GM18873 (cell line): ENCODE data around the gene CTNNA1.
"Not testable (repeated sequence)": the region's sequence is repeated elsewhere in the genome, so short reads cannot be mapped to it uniquely, and the experiment has no call there.

Experiments
- ATAC-seq: cut with Tn5 transposase; IDR thresholded peaks from one replicate; pipeline ENCODE4 v1.9.1; 2021; ENCODE audit warnings: mild to moderate bottlenecking, moderate library complexity, moderate number of reproducible peaks; ENCODE audit not compliant: unreplicated experiment, low FRiP score

The CTNNA1 gene

GRCh38 chr5:138921362-138921761, 168.1 kb downstream of the CTNNA1 start:
- ATAC-seq, result not testable (repeated sequence)

- ATAC-seq, result no peak
These were observed 169.3 kb downstream of the CTNNA1 start for GRCh38 chr5:138922494-138922893.

GRCh38 chr5:138925090-138925635, 171.9 kb downstream of the CTNNA1 start:
- ATAC-seq, result no peak

DNA sequence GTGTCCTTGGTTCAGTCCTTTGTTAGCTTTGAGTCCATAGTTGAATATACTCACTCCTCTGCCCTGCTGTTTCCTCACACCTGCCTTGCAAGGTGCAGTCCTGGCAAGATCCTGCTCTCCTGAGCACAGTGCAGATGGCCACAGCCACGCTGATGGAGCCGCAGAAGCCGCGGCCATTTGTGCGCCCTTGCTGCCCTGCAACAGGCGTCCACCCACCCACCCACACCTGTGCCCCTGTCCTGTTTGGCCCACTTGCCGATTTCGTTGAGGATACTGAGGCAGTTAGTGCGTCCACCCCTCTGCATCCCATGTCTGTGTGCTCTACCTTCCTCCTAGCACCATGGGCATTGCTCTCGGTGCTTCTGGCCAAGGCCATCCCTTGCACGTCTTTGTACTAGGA, 173.0 kb downstream of the CTNNA1 start:
- no peak for ATAC-seq

DNA sequence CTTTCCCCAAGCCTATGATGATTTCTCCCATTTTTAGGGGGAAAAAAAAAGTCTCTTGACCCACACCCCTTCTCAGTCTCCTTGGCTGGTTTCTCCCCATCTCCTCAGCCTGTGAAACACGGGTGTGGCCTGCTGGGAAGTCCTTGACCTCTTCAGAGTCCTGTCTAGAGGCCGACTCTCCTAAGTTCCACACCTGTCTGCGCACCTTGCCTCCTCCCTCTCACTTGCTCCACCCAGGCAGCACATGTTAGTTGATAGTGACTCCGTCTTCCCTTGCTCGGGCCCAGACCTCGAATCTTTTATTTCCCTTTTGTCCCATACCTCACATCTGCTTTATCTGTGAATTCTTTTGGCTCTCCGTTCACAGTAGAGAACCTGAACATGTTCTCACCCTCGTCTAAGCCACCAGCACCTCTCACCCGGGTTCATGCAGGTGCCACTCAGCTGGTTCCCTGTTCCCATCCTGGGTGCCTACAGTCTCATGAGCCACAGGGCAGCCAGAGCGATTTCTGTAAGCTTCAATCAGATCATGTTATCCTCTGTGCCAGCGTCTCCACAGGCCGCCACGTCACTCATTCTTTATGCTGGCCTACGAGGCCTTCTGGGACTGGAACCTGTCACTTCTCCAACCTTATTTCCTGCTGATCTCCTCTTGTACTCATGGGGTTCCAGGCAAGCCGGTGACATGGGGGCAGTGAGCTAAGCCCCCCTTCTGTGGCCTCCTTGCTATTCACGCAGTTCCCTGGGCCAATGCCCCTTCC, 173.6 kb downstream of the CTNNA1 start:
- no peak for ATAC-seq

DNA sequence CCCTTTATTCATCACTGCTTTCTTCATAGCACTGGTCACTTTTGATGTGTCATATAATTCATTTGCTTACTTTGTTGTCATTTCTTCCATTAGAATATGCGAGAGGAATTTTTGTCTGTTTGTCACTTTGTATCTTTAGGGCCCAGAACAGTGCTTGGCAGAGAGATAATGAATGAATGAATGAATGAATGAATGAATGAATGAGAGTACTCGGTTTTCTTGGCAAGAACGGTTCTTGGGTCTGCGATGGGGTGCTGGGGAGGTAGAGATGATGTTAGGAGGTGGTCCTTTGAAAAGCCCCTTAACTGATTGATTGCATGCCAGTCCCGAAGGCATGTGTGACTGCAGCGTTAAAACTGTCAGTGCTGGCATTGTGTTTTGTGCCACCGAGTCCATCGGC, 174.3 kb downstream of the CTNNA1 start:
- no peak for ATAC-seq

GRCh38 chr5:138927979-138928378, 174.8 kb downstream of the CTNNA1 start:
- ATAC-seq, result no peak

DNA sequence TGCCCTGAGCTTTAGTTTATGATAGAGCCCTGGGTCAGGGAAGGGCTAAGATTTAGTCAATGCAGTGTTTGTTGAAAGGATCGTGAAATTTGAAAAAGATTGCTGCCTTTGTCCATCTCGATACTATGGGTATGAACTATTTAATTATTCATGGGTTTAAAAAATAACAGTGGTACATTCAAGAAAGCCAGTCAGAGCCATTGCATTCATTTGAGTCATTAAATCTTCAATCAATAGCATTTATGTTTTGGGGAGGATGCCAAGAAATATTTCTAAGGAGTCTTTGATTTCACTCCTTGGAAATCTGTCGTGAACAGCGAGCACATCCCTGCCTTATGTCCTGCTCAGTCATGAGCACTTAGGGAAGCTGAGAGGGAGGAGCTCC, 176.3 kb downstream of the CTNNA1 start:
- no peak for ATAC-seq

DNA sequence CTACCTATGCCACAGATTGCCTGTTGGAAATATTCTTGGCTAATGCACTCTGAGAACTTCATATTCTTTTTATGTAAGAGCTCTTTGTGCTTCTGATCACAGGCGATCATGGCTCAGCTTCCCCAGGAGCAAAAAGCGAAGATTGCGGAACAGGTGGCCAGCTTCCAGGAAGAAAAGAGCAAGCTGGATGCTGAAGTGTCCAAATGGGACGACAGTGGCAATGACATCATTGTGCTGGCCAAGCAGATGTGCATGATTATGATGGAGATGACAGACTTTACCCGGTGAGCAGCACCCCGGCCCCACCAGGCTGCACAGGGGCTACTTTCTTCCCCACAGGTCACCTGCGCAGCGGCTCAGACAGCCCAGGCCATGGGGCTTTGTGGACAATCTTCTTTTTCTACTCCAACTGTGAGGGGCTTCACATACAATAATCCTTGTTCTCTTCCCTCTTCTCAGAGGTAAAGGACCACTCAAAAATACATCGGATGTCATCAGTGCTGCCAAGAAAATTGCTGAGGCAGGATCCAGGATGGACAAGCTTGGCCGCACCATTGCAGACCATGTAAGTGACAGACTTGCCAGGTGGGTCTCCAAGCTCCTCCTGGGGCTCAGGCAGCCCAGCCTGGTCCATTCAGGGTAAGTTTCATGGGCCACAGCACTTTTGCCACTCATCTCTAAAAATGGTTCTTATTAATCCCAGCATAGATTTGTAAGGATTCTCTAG, 177.3 kb downstream of the CTNNA1 start:
- ATAC-seq, result no peak

- no peak for ATAC-seq
These were observed 179.1 kb downstream of the CTNNA1 start for GRCh38 chr5:138932171-138932810.

DNA sequence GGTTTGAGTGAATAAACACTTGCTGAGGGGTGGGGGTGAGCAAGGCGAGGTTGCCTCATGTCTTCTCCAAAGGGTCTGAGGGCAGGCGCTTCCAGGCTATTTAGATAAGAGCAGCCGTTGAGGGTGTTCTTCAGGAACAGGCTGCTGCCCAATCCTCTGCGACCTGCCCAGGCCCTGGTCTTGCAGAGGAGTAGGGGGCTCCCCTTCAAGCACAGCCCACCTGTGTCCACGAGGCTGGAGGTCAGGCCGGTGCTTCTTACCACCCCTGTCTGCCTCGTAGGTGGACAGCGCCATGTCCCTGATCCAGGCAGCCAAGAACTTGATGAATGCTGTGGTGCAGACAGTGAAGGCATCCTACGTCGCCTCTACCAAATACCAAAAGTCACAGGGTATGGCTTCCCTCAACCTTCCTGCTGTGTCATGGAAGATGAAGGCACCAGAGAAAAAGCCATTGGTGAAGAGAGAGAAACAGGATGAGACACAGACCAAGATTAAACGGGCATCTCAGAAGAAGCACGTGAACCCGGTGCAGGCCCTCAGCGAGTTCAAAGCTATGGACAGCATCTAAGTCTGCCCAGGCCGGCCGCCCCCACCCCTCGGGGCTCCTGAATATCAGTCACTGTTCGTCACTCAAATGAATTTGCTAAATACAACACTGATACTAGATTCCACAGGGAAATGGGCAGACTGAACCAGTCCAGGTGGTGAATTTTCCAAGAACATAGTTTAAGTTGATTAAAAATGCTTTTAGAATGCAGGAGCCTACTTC, 180.5 kb downstream of the CTNNA1 start:
- no peak for ATAC-seq

DNA sequence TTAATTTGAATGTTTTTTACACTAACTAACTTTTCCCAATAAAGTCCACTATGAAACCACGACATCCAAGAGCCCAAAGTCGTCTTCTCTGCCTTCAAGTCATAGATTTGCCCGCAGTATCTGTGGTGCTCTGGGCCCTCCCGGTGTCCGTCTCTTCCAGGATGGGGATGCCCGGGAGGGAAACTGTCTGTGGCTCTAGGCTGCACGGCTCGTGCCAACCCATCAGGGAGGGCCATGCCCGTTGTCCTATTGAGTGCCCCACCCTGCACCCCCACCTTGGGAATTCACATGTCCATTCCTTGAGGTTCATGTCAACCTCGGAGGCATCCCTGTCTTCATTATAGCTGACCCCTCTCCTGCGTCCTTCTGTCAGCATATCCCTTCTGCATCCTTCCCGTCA, 181.7 kb downstream of the CTNNA1 start:
- no peak for ATAC-seq

GRCh38 chr5:138935466-138935865, 182.2 kb downstream of the CTNNA1 start:
- ATAC-seq, result no peak

- ATAC-seq, result no peak
These were observed 183.2 kb downstream of the CTNNA1 start for GRCh38 chr5:138936225-138936967.

- ATAC-seq, result no peak
These were observed 183.7 kb downstream of the CTNNA1 start for GRCh38 chr5:138936968-138937345.

DNA sequence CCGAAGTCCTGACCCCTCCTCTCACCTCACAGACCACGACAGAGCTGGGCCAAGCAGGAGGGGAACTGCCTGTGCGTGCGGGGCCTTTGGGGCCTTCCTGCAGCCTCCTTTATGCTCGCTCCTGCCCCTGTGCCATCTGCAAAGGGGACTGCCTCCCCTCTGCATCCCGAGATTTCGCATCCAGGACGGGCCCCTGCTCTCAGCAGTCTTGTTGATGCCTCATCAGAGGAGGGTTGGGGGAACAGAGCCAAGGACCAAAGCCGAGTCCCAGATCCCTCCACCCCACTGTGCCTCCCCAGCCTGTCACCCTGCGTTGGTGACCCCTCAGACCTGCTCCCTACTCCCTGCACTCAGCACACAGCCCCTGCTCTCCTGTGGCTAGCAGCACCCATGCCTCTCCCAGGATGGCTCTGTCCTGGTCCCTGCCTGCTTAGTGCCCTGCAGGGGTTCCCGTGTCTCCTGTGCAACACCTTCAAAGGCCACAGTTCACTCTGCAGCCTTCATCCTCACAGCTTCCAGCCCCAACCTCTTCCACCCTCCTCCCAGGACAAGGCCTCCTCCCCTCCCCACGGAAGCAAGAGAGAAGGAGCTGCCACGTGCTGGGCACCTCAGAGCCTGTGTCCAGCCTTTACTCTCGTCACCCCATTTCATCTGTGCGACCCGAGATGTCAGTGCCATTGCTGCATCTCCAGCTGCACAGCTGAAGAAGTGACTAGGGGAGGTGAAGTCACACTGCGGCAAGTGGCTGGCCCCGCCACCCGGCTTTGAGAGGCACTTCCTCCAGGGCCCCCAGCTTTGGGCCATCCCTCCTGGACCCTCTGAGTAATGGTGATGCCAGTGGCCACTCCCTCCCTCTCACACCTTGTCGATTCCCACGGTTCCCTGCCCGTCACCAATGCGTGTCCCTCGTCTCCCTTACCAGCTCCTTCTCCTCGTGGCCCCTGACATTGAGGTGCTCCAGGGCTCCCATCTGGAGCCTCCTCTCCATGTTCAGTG, 184.5 kb downstream of the CTNNA1 start:
- no peak for ATAC-seq

GRCh38 chr5:138938526-138938925, 185.3 kb downstream of the CTNNA1 start:
- no peak for ATAC-seq

GRCh38 chr5:138942066-138942465, 188.8 kb downstream of the CTNNA1 start:
- no peak for ATAC-seq

DNA sequence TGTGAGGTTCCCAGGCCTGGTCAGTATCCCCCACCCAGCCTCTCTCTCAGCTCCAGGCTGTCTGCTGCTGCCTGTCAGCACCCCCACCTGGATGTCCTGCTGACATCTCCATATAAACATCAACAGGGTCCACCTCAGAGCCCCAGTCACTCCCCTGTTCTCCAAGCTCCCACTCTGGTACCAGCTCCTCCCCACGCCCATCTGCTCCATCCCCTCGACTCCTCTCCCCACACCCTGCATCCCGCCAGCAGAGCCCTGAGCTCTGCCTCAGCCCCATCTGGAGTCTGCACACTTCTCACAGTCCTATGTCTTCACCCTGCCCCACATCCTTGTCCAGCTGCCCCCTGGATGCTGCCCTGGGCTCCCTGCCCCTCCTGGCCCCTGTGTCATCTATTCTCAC, 189.6 kb downstream of the CTNNA1 start:
- ATAC-seq, result no peak
